Caco-2 (cell line): Measurements from ENCODE around the gene PXN. TPM values are rescaled to one million over a fixed set of nuclear protein-coding genes. Genes with fewer than 3 reads are reported as not detected.
"Not testable (repeated sequence)": the region's sequence is repeated elsewhere in the genome, so short reads cannot be mapped to it uniquely, and the experiment has no call there.

Experiments
- BruUV-seq: library from RNA; stranded (reverse); fragments of 400-500 nt; replicated peaks from 2 replicates; lab custom pipeline; 2021; lab: Mats Ljungman, UMichigan
- CTCF ChIA-PET: fragments of 300-600 bp; sonication (Branson Sonifier 250); formaldehyde crosslinking; loops from one replicate; lab custom pipeline; 2022; ENCODE audit warnings: antibody characterized with exemption; lab: Charles Lee
- POLR2A ChIA-PET: fragments of 300-600 bp; sonication (Branson Sonifier 250); formaldehyde crosslinking; loops from one replicate; lab custom pipeline; 2022; ENCODE audit warnings: antibody characterized with exemption; lab: Charles Lee
- DNase-seq, 2 experiments: peaks; one replicate each; pipeline versions ENCODE4 v3.0.0 to v3.0.0-alpha.2; 2020 to 2022
- H3K27me3 ChIP-seq: replicated peaks from 2 replicates; pipeline ENCODE4 v1.6.0; 2011; ENCODE audit warnings: low read length; ENCODE audit not compliant: control insufficient read depth, insufficient read depth
- H3K36me3 ChIP-seq: 2 replicates; pipeline ENCODE4 v1.5.1; 2011; ENCODE audit warnings: low read length; ENCODE audit not compliant: control insufficient read depth, insufficient read depth
- H3K4me1 ChIP-seq: fragments of 250-450 bp; sonication (Bioruptor Pico); 2 replicates; pipeline ENCODE4 v1.5.1; 2020; ENCODE audit warnings: mild to moderate bottlenecking
- H3K4me3 ChIP-seq: 2 replicates; pipeline ENCODE4 v1.5.1; 2011; ENCODE audit warnings: low read depth, mild to moderate bottlenecking, control low read depth, low read length
- H3K9me3 ChIP-seq: fragments of 250-450 bp; sonication (Bioruptor Pico); 2 replicates; pipeline ENCODE4 v1.5.1; 2020; ENCODE audit warnings: mild to moderate bottlenecking, moderate library complexity
- H3K27ac Mint-ChIP-seq: one replicate; pipeline ENCODE4 v1.8.0; 2022; ENCODE audit warnings: mixed read lengths; ENCODE audit not compliant: unreplicated experiment
- H3K27me3 Mint-ChIP-seq: one replicate; pipeline ENCODE4 v1.8.0; 2022; ENCODE audit warnings: mixed read lengths; ENCODE audit not compliant: insufficient read depth, unreplicated experiment
- H3K36me3 Mint-ChIP-seq: one replicate; pipeline ENCODE4 v1.8.0; 2022; ENCODE audit warnings: mild to moderate bottlenecking, mixed read lengths; ENCODE audit not compliant: insufficient read depth, unreplicated experiment
- H3K4me1 Mint-ChIP-seq: one replicate; pipeline ENCODE4 v1.8.0; 2022; ENCODE audit warnings: low read depth, mixed read lengths; ENCODE audit not compliant: unreplicated experiment
- H3K4me3 Mint-ChIP-seq: one replicate; pipeline ENCODE4 v1.8.0; 2022; ENCODE audit warnings: mild to moderate bottlenecking, moderate library complexity, mixed read lengths; ENCODE audit not compliant: unreplicated experiment
- H3K9me3 Mint-ChIP-seq: one replicate; pipeline ENCODE4 v1.8.0; 2022; ENCODE audit warnings: mixed read lengths; ENCODE audit not compliant: unreplicated experiment
- intact Hi-C: fragments of 100-400 bp; cut with micrococcal nuclease; formaldehyde crosslinking; loops from one replicate; pipeline ENCODE4 v1.10.0; 2022; ENCODE audit not compliant: unreplicated experiment
- total RNA-seq: library from RNA; stranded (reverse); gene quantifications from 2 replicates; pipeline ENCODE4 v1.2.3, GENCODE V29; 2022
- TF ChIP-seq, protein P1 (sequence below), 2 experiments: fragments of 200-600 bp in 1 of 2; IDR thresholded peaks; 1 replicate in 1 of 2; 2 replicates in 1 of 2; pipeline versions ENCODE4 v1.5.1 to v1.8.0; 2011 to 2022; ENCODE audit warnings: antibody characterized with exemption in 1 of 2, control low read depth in 1 of 2, inconsistent platforms in 1 of 2, low read depth in 1 of 2, low read length in 1 of 2, mild to moderate bottlenecking in 1 of 2, moderate library complexity in 1 of 2; ENCODE audit not compliant: insufficient read depth in 1 of 2, severe bottlenecking in 1 of 2, unreplicated experiment in 1 of 2

PXN gene
- total RNA-seq, 1 experiment from 2014 or later, result 150 TPM

GRCh38 chr12:120214626-120215356 is 50.7 kb downstream of the PXN start:
- H3K36me3 ChIP-seq, result peaks cover 4% of the 10 kb centered on the region
- H3K9me3 ChIP-seq, result no peaks in the 10 kb centered on the region
- no peak overlapping the region for H3K4me3 Mint-ChIP-seq
- DNase-seq, result no peak
- TF ChIP-seq, protein P1, sequence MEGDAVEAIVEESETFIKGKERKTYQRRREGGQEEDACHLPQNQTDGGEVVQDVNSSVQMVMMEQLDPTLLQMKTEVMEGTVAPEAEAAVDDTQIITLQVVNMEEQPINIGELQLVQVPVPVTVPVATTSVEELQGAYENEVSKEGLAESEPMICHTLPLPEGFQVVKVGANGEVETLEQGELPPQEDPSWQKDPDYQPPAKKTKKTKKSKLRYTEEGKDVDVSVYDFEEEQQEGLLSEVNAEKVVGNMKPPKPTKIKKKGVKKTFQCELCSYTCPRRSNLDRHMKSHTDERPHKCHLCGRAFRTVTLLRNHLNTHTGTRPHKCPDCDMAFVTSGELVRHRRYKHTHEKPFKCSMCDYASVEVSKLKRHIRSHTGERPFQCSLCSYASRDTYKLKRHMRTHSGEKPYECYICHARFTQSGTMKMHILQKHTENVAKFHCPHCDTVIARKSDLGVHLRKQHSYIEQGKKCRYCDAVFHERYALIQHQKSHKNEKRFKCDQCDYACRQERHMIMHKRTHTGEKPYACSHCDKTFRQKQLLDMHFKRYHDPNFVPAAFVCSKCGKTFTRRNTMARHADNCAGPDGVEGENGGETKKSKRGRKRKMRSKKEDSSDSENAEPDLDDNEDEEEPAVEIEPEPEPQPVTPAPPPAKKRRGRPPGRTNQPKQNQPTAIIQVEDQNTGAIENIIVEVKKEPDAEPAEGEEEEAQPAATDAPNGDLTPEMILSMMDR (IDR thresholded peaks at IDR 0.05; ENCODE audit: insufficient read depth in 1 of 2, low read depth in 1 of 2, low read length in 1 of 2, severe bottlenecking in 1 of 2, unreplicated experiment in 1 of 2), result no peak
- no peak overlapping the region for H3K4me3 ChIP-seq
- H3K36me3 Mint-ChIP-seq, result peaks cover 95% of the 10 kb centered on the region
- ChIA-PET POLR2A (no interaction called here), CTCF (no interaction called here)
- H3K4me1 ChIP-seq, result no peaks in the 10 kb centered on the region
- intact Hi-C loops, result no loop called here
- H3K9me3 Mint-ChIP-seq, result no peaks in the 10 kb centered on the region
- H3K27ac Mint-ChIP-seq, result peak overlapping the region; percentile 57
- BruUV-seq, result no TSS peak
- no peaks in the 10 kb centered on the region for H3K4me1 Mint-ChIP-seq
- no peaks in the 10 kb centered on the region for H3K27me3 Mint-ChIP-seq
- no peaks in the 10 kb centered on the region for H3K27me3 ChIP-seq

GRCh38 chr12:120213758-120214157 is 51.8 kb downstream of the PXN start:
- H3K9me3 Mint-ChIP-seq, result no peaks in the 10 kb centered on the region
- H3K27me3 Mint-ChIP-seq, result no peaks in the 10 kb centered on the region
- Histone ChIP-seq H3K27me3 (no peaks in the 10 kb centered on the region), H3K36me3 (peaks cover 3% of the 10 kb centered on the region), H3K9me3 (no peaks in the 10 kb centered on the region), H3K4me1 (no peaks in the 10 kb centered on the region), H3K4me3 (no peak overlapping the region)
- POLR2A ChIA-PET, result no interaction called here
- DNase-seq, result no peak
- peaks cover 88% of the 10 kb centered on the region for H3K36me3 Mint-ChIP-seq
- BruUV-seq, result no TSS peak
- TF ChIP-seq, protein P1 (IDR thresholded peaks at IDR 0.05; ENCODE audit: insufficient read depth in 1 of 2, low read depth in 1 of 2, low read length in 1 of 2, severe bottlenecking in 1 of 2, unreplicated experiment in 1 of 2), result no peak
- H3K27ac Mint-ChIP-seq, result peak overlapping the region; percentile 57
- no peaks in the 10 kb centered on the region for H3K4me1 Mint-ChIP-seq
- no peak overlapping the region for H3K4me3 Mint-ChIP-seq
- CTCF ChIA-PET, result no interaction called here
- intact Hi-C loops, result no loop called here

DNA sequence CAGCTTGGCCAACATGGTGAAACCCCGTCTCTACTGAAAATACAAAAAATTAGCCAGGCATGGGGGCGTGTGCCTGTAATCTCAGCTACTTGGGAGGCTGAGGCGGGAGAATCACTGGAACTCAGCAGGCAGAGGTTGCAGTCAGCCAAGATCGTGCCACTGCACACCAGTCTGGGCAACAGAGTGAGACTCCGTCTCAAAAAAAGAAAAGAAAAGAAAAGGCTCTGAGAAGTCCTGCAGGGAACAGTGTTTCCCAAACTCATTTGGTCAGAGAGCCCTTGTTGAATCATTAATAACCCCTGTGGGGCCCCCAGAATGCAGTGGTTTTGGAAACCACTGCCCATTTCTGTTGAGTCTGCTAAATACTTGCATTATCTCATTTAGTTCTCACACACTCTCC is 52.3 kb downstream of the PXN start:
- H3K36me3 ChIP-seq, H3K27me3 Mint-ChIP-seq, BruUV-seq, POLR2A ChIA-PET, H3K4me1 ChIP-seq, H3K4me3 Mint-ChIP-seq, DNase-seq, H3K9me3 ChIP-seq, H3K9me3 Mint-ChIP-seq, H3K4me1 Mint-ChIP-seq, H3K27me3 ChIP-seq, intact Hi-C loops, H3K4me3 ChIP-seq, CTCF ChIA-PET: not testable (repeated sequence)
- H3K27ac Mint-ChIP-seq, result peak overlapping the region; percentile 57
- H3K36me3 Mint-ChIP-seq, result peaks cover 82% of the 10 kb centered on the region
